Thoracic aorta (tissue), 2 donors: ENCODE measurements around the gene PWWP2A. TPM values are rescaled to one million over a fixed set of nuclear protein-coding genes. Genes with fewer than 3 reads are reported as not detected.
"Not testable (repeated sequence)": the region's sequence is repeated elsewhere in the genome, so short reads cannot be mapped to it uniquely, and the experiment has no call there.

Source experiments
- ATAC-seq: fragments of 150-250 bp; one replicate; pipeline ENCODE4 v1.8.0; 2017; ENCODE audit warnings: low read depth; ENCODE audit not compliant: insufficient number of reproducible peaks, low FRiP score
- DNase-seq: peaks from one replicate; pipeline ENCODE4 v3.0.0-alpha.2; 2020; ENCODE audit warnings: low spot score
- H3K27ac ChIP-seq, 2 donors: fragments of 200-600 bp; sonication (generic); 1 replicate in 1 of 2; 2 replicates in 1 of 2; pipeline ENCODE4 v1.5.1; 2016; ENCODE audit warnings: mild to moderate bottlenecking in 2 of 2, moderate library complexity in 2 of 2
- H3K27me3 ChIP-seq: fragments of 200-600 bp; sonication (generic); replicated peaks from 2 replicates; pipeline ENCODE4 v1.6.0; 2016; ENCODE audit warnings: mild to moderate bottlenecking; ENCODE audit not compliant: insufficient read depth
- H3K36me3 ChIP-seq: fragments of 200-600 bp; sonication (generic); one replicate; pipeline ENCODE4 v1.5.1; 2016
- H3K4me1 ChIP-seq, 2 donors: fragments of 200-600 bp; sonication (generic); 1 replicate in 1 of 2; 2 replicates in 1 of 2; pipeline versions ENCODE4 v1.5.1 to v1.6.0; 2016; ENCODE audit warnings: low read depth in 2 of 2, mild to moderate bottlenecking in 1 of 2; ENCODE audit not compliant: control insufficient read depth in 1 of 2
- H3K4me3 ChIP-seq: fragments of 200-600 bp; sonication (generic); 2 replicates; pipeline ENCODE4 v1.5.1; 2016; ENCODE audit warnings: mild to moderate bottlenecking
- H3K9me3 ChIP-seq: fragments of 200-600 bp; sonication (generic); 2 replicates; pipeline ENCODE4 v1.5.1; 2016
- total RNA-seq, 2 donors: library from RNA; depleted of rRNA; stranded (reverse); fragments of >200 nt; gene quantifications; one replicate each; pipeline versions ENCODE4 v1.1.0 to v1.2.3, GENCODE V29; 2016
- TF ChIP-seq, protein P1 (sequence below): fragments of 200-600 bp; sonication (generic); IDR thresholded peaks from one replicate; pipeline ENCODE4 v1.5.1; 2019; ENCODE audit warnings: antibody characterized with exemption

PWWP2A gene
- total RNA-seq, 2 donors from 2014 or later = 41.7 to 46.2 TPM

DNA sequence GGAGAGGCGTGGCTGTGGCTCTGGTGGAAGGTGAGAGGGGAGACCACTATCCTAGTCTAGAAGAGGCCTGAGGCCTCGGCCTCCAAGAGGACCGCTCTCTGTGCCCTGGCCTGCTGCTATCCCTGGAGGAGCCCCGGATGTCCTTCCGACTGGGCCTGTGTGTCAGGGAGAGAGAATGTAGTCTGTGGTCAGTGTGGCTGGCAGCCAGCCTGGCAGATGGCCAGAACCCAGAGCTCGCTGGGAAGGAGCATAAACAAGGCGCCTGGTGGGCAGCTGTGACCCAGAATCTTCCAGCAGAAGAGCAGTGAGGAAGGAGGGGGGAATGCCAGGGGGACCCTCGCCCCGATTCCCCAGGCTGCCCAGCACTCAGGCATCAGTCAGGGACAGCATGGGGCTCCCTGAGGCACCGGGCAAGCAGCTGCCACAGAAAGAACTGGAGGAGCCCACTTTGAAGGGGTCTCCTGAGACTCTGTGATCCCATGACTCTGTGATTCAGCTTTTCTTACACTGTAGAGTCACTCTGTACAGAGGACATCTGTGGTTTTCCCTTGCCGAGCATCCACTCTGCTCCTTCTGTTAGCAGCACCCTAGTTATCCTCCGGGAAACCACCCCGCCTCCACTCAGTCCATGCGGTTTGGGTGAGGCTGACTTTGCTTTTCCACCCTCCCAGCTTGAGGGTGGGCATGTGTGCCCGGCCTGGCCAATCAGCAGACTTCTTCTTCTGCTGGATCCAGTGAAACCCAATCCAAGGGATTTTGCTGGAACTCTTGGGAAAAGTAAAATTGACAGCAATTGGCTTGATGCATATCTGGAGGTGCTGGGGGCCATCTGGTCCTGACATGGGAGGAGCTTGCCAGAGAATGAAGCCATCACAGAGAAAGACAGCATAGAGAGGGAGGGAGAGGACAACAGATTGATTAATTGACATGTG, 46.2 kb upstream of the PWWP2A start:
- TF ChIP-seq, protein P1, sequence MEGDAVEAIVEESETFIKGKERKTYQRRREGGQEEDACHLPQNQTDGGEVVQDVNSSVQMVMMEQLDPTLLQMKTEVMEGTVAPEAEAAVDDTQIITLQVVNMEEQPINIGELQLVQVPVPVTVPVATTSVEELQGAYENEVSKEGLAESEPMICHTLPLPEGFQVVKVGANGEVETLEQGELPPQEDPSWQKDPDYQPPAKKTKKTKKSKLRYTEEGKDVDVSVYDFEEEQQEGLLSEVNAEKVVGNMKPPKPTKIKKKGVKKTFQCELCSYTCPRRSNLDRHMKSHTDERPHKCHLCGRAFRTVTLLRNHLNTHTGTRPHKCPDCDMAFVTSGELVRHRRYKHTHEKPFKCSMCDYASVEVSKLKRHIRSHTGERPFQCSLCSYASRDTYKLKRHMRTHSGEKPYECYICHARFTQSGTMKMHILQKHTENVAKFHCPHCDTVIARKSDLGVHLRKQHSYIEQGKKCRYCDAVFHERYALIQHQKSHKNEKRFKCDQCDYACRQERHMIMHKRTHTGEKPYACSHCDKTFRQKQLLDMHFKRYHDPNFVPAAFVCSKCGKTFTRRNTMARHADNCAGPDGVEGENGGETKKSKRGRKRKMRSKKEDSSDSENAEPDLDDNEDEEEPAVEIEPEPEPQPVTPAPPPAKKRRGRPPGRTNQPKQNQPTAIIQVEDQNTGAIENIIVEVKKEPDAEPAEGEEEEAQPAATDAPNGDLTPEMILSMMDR = no peak
- peak overlapping the region; percentile 38 for H3K4me3 ChIP-seq

DNA sequence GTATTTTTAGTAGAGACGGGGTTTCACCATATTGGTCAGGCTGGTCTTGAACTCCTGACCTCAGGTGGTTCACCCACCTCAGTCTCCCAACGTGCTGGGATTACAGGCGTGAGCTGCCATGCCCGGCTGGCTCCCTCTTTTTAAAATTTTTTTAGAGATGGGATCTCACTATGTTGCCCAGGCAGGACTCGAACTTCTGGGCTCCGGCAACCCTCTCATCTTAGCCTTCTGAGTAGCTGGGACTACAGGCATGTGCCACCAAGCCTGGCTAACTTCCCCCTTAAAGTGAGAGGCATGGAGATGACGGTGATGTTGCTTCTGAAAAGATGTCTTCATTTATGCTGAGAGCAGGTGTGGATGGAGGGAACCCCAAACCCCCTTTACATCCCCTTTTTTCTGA, 43.7 kb upstream of the PWWP2A start:
- Histone ChIP-seq H3K27me3 (no peaks in the 10 kb centered on the region), H3K4me1 (peaks cover 6 to 24% of the 10 kb centered on the region in 2 donors), H3K36me3 (no peaks in the 10 kb centered on the region), H3K4me3 (no peak overlapping the region), H3K27ac (no peak overlapping the region), H3K9me3 (no peaks in the 10 kb centered on the region)
- TF ChIP-seq, protein P1 = no peak
- ATAC-seq (no peak), DNase-seq (no peak)

More for the DNA sequence above, 46.2 kb upstream of the PWWP2A start:
- peaks cover 13 to 34% of the 10 kb centered on the region in 2 donors for H3K4me1 ChIP-seq
- H3K9me3 ChIP-seq = no peaks in the 10 kb centered on the region
- DNase-seq (peak; percentile 83), ATAC-seq (peak; percentile 87)
- H3K27ac ChIP-seq = peak overlapping the region; percentile 77 to 97
- no peaks in the 10 kb centered on the region for H3K27me3 ChIP-seq
- no peaks in the 10 kb centered on the region for H3K36me3 ChIP-seq

DNA sequence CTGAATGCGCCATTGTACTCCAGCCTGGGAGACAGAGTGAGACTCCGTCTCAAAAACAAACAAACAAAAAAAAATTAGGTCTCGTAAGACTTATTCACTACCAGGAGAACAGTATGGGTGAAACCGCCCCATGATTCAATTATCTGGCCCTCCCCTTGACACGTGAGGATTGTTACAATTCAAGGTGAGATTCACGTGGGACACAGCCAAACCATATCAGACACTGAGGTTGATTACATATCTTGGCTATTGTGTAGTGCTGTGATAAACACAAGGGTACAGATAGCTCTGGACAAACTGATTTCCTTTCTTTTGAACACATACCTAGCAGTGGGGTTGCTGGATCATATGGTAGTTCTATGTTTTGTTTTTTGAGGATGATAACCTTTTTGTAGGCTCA, 42.4 kb upstream of the PWWP2A start:
- ATAC-seq = no peak
- H3K4me1 ChIP-seq = peaks cover 6 to 24% of the 10 kb centered on the region in 2 donors
- no peaks in the 10 kb centered on the region for H3K36me3 ChIP-seq
- H3K27me3 ChIP-seq = no peaks in the 10 kb centered on the region
- H3K27ac ChIP-seq = no peak overlapping the region
- DNase-seq = no peak
- no peaks in the 10 kb centered on the region for H3K9me3 ChIP-seq
- TF ChIP-seq, protein P1 = no peak
- no peak overlapping the region for H3K4me3 ChIP-seq

DNA sequence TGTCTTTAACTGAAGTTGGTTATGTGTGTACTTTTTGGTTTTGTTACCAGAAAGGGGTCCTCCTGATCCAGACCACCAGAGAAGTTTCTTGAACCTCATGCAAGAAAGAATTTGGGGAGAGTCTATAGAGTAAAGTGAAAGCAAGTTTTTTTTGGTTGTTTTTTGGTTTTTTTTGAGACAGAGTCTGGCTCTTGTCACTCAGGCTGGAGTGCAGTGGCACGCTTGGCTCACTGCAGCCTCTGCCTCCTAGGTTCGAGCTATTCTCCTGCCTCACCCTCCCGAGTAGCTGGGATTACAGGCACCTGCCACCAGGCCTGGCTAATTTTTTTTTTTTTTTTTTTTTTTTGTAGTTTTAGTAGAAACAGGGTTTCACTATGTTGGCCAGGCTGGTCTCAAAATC, 41.6 kb upstream of the PWWP2A start:
- H3K9me3 ChIP-seq, H3K36me3 ChIP-seq, DNase-seq, H3K27ac ChIP-seq, H3K27me3 ChIP-seq, H3K4me3 ChIP-seq, ATAC-seq: not testable (repeated sequence)
- peaks cover 6 to 17% of the 10 kb centered on the region in 2 donors for H3K4me1 ChIP-seq

DNA sequence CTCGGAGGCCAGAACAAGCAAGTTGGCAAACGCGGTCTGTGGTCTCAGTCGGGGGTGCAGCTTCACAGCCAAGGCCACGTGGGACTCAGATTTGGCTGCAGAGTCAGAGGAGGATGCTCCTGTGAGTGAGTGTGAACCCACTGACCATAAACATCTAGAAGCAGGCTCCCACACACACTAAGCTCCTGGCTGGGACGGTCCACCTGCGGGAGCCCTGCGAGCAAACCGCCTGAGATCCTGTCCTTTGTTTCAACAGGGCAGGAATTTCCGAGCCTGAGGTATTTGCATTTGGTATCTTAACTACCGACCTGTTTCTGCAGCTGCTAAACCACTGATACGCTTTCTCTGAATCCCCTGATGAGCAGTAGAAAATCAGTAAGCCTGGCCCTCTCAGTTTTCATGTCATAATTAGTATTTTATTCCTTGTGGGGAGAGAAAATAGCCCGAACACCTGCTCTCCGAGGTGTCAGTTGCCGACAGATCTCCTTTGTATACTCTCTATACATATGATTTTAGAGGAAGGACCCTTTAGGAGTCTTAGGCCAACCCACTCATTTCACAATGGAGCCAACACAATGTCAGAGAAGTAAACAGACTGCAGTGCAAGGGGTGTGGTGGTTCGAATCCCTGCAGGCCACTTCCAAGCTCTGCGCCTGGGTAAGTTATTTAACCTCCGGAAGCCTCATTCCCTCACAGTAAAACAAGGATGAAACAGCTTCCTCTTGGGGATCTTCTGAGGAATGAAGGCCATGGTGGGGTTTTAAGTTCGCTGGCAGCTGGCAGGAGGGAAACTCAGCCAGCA, 40.9 kb upstream of the PWWP2A start:
- H3K27me3 ChIP-seq = no peaks in the 10 kb centered on the region
- peaks cover 6 to 10% of the 10 kb centered on the region in 2 donors for H3K4me1 ChIP-seq
- no peak for DNase-seq
- no peak overlapping the region for H3K27ac ChIP-seq
- TF ChIP-seq, protein P1 = no peak
- no peak overlapping the region for H3K4me3 ChIP-seq
- no peaks in the 10 kb centered on the region for H3K36me3 ChIP-seq
- H3K9me3 ChIP-seq = no peaks in the 10 kb centered on the region
- ATAC-seq = no peak
